Skin epidermis (tissue), 12 donors: ENCODE results near the gene RFX4.

Source experiments
- H3K27ac ChIP-seq, 21 experiments: fragments of 200-600 bp; sonication (generic) in 11 of 21; one replicate each; pipeline ENCODE4 v1.5.0; 2020; ENCODE audit warnings: mild to moderate bottlenecking in 3 of 21, inconsistent platforms in 2 of 21, moderate library complexity in 2 of 21
- H3K4me3 ChIP-seq, 7 experiments: fragments of 200-600 bp; sonication (generic) in 2 of 7; one replicate each; pipeline ENCODE4 v1.5.0; 2020; ENCODE audit warnings: inconsistent platforms in 2 of 7, mild to moderate bottlenecking in 2 of 7, moderate library complexity in 1 of 7

The RFX4 gene

GRCh38 chr12:106747973-106748436 is 165.2 kb downstream of the RFX4 start:
- Histone ChIP-seq H3K4me3 (no peak overlapping the region), H3K27ac (peak overlapping the region in 2 of 21 experiments; percentile 42 to 53)

GRCh38 chr12:106750524-106750923 is 167.7 kb downstream of the RFX4 start:
- Histone ChIP-seq H3K4me3 (no peak overlapping the region), H3K27ac (no peak overlapping the region)

- no peak overlapping the region for H3K4me3 ChIP-seq
- peak overlapping the region in 1 of 21 experiments; percentile 22 for H3K27ac ChIP-seq
Measured at GRCh38 chr12:106753526-106753925, 170.7 kb downstream of the RFX4 start.

GRCh38 chr12:106754331-106754730 is 171.5 kb downstream of the RFX4 start:
- Histone ChIP-seq H3K27ac (no peak overlapping the region), H3K4me3 (no peak overlapping the region)

- Histone ChIP-seq H3K27ac (peak overlapping the region in 1 of 21 experiments; percentile 68), H3K4me3 (no peak overlapping the region)
Measured at GRCh38 chr12:106757623-106758348, 175.0 kb downstream of the RFX4 start.

GRCh38 chr12:106758349-106759110 is 175.7 kb downstream of the RFX4 start:
- Histone ChIP-seq H3K27ac (peak overlapping the region in 2 of 21 experiments; percentile 68 to 84), H3K4me3 (no peak overlapping the region)

GRCh38 chr12:106759526-106760183 is 176.9 kb downstream of the RFX4 start:
- no peak overlapping the region for H3K4me3 ChIP-seq
- H3K27ac ChIP-seq = peak overlapping the region in 12 of 21 experiments; percentile 3 to 84 (median 52)

GRCh38 chr12:106760184-106760531 is 177.4 kb downstream of the RFX4 start:
- Histone ChIP-seq H3K4me3 (no peak overlapping the region), H3K27ac (peak overlapping the region in 10 of 21 experiments; percentile 3 to 84 (median 52))

GRCh38 chr12:106764220-106764619 is 181.4 kb downstream of the RFX4 start:
- Histone ChIP-seq H3K27ac (no peak overlapping the region), H3K4me3 (no peak overlapping the region)

GRCh38 chr12:106764738-106765137 is 181.9 kb downstream of the RFX4 start:
- H3K27ac ChIP-seq = no peak overlapping the region
- H3K4me3 ChIP-seq = no peak overlapping the region

GRCh38 chr12:106766393-106766826 is 183.6 kb downstream of the RFX4 start:
- Histone ChIP-seq H3K4me3 (no peak overlapping the region), H3K27ac (peak overlapping the region in 1 of 21 experiments; percentile 34)

- Histone ChIP-seq H3K27ac (peak overlapping the region in 1 of 21 experiments; percentile 60), H3K4me3 (no peak overlapping the region)
Measured at GRCh38 chr12:106767206-106767605, 184.4 kb downstream of the RFX4 start.

GRCh38 chr12:106767954-106768822 is 185.4 kb downstream of the RFX4 start:
- Histone ChIP-seq H3K27ac (peak overlapping the region in 1 of 21 experiments; percentile 60), H3K4me3 (no peak overlapping the region)

- H3K27ac ChIP-seq = peak overlapping the region in 1 of 21 experiments; percentile 60
- H3K4me3 ChIP-seq = no peak overlapping the region
Measured at GRCh38 chr12:106769078-106769477, 186.3 kb downstream of the RFX4 start.

- Histone ChIP-seq H3K27ac (peak overlapping the region in 1 of 21 experiments; percentile 60), H3K4me3 (no peak overlapping the region)
Measured at GRCh38 chr12:106769546-106769945, 186.7 kb downstream of the RFX4 start.

- no peak overlapping the region for H3K27ac ChIP-seq
- no peak overlapping the region for H3K4me3 ChIP-seq
Measured at GRCh38 chr12:106771425-106771824, 188.6 kb downstream of the RFX4 start.

GRCh38 chr12:106773286-106774004 is 190.6 kb downstream of the RFX4 start:
- H3K27ac ChIP-seq = peak overlapping the region in 20 of 21 experiments; percentile 52 to 98 (median 94)
- peak overlapping the region; percentile 72 to 94 (median 83) for H3K4me3 ChIP-seq

GRCh38 chr12:106774005-106774807 is 191.4 kb downstream of the RFX4 start, which contains the start of gene RIC8B:
Gene RIC8B (plus strand): TSS chr12:106774682. CDS start chr12:106774746, 64 bp downstream.
- peak within 1 kb of the TSS; percentile 2 to 98 (median 93) for H3K27ac ChIP-seq
- peak within 1 kb of the TSS; percentile 72 to 94 (median 83) for H3K4me3 ChIP-seq
